Activated CD8-positive, alpha-beta memory T cell treated with anti-CD3 and anti-CD28 coated beads, Interleukin-2, amount 10 ng/mL, durations not matched to agents 7 days and 5 days (primary cell): Measurements from ENCODE around the gene CCIN. TPM values are rescaled to one million over a fixed set of nuclear protein-coding genes. Genes with fewer than 3 reads are reported as not detected.
A peak's percentile ranks its signal among the peaks of the same experiment; 100 is the strongest.

ENCODE experiments used
- ATAC-seq: fragments of 150-1000 bp; cut with Tn5 transposase; one replicate; pipeline ENCODE4 v1.10.0; 2021; ENCODE audit warnings: moderate library complexity
- CTCF ChIA-PET: fragments of 350-600 bp; sonication (Branson Sonifier 250); formaldehyde crosslinking; loops from one replicate; lab custom pipeline; 2021; ENCODE audit warnings: antibody characterized with exemption; lab: Charles Lee
- DNase-seq: peaks from one replicate; pipeline ENCODE4 v3.0.0-alpha.2; 2020
- H3K27ac Mint-ChIP-seq: one replicate; pipeline ENCODE4 v1.8.0; 2021; ENCODE audit warnings: mild to moderate bottlenecking, mixed read lengths
- H3K27me3 Mint-ChIP-seq: one replicate; pipeline ENCODE4 v1.8.0; 2021; ENCODE audit warnings: mixed read lengths
- H3K36me3 Mint-ChIP-seq: one replicate; pipeline ENCODE4 v1.8.0; 2021; ENCODE audit warnings: mild to moderate bottlenecking, mixed read lengths
- H3K4me1 Mint-ChIP-seq: one replicate; pipeline ENCODE4 v1.8.0; 2021; ENCODE audit warnings: mixed read lengths
- H3K4me3 Mint-ChIP-seq: one replicate; pipeline ENCODE4 v1.8.0; 2021; ENCODE audit warnings: mild to moderate bottlenecking, moderate library complexity, mixed read lengths
- H3K9me3 Mint-ChIP-seq: one replicate; pipeline ENCODE4 v1.8.0; 2022; ENCODE audit warnings: low read depth, mixed read lengths
- total RNA-seq, 2 experiments: library from RNA; stranded (reverse); gene quantifications; one replicate each; pipeline ENCODE4 v1.2.3, GENCODE V29; 2021

CCIN gene
- total RNA-seq, 2 experiments from 2014 or later: 0.15 TPM; not detected in 1

DNA sequence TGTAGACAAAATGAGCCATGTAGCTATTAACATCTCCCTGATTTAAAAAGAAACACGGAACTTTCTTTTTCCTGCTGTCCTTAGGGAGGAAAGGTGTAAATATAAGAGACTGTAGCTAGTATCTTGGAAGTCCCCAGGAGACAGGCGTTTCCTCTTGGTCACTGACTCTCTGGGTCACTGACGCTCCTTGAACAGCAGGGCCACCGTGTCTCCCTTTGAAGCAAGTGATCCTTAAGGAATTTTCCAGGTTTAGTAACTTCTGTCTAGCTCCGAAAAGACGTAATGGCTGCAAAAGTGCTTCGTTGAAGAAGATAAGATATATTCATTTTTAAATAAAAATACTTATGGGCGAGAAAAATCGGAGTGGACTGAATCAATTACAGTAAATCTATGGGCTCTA is 20.8 kb downstream of the CCIN start:
- peak overlapping the region; percentile 99 for H3K4me3 Mint-ChIP-seq
- peaks cover 15% of the 10 kb centered on the region for H3K36me3 Mint-ChIP-seq
- no peaks in the 10 kb centered on the region for H3K9me3 Mint-ChIP-seq
- H3K27me3 Mint-ChIP-seq: peaks cover 3% of the 10 kb centered on the region
- CTCF ChIA-PET: interaction anchor here (0.7 to 4.4 kb wide), 27 partner anchors 8 to 246 kb away, joined by 3 to 34 read pairs (median 4); partner anchors contain the start of genes CCIN and RECK
- no peak for ATAC-seq
- peaks cover 53% of the 10 kb centered on the region for H3K4me1 Mint-ChIP-seq
- DNase-seq: no peak
- no peak overlapping the region for H3K27ac Mint-ChIP-seq

DNA sequence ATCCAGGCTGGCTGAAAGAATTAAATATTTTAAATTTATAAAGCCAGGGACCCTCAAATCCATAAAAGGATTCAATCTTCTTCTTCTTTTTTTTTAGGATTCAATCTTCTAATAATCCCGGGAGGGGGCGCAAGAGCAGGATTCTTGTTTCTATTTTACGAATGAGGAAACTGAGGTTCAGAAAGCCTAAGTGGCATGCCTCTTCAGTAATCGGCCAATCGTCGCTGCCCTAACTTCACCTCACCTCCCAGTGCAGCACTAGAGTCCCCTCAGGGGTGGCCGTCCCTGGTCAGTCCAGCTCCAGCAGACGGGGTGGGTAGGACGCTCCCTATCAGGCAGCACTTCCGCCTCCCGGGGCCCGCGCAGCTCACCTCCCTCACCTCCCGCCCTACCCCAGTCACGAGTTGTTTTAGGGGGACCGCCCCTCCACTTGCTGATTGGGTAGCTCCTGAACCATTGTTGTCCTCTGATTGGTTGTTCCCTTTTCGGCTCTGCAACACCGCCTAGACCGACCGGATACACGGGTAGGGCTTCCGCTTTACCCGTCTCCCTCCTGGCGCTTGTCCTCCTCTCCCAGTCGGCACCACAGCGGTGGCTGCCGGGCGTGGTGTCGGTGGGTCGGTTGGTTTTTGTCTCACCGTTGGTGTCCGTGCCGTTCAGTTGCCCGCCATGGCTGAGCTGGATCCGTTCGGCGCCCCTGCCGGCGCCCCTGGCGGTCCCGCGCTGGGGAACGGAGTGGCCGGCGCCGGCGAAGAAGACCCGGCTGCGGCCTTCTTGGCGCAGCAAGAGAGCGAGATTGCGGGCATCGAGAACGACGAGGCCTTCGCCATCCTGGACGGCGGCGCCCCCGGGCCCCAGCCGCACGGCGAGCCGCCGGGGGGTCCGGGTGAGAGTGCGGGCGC is 21.5 kb downstream of the CCIN start, which contains the start of gene CLTA:
CLTA (plus strand) TSS at position 534 of the 902 bp plus-strand sequence; CDS start at position 670, 136 bp downstream.
- peak; percentile 98 for ATAC-seq
- Mint-ChIP-seq H3K27ac (peak within 1 kb of the TSS; percentile 93), H3K4me3 (peak within 1 kb of the TSS; percentile 99), H3K27me3 (peaks cover 3% of the 10 kb centered on the region), H3K36me3 (peaks cover 20% of the 10 kb centered on the region), H3K4me1 (peaks cover 59% of the 10 kb centered on the region), H3K9me3 (no peaks in the 10 kb centered on the region)
- CTCF ChIA-PET: interaction anchor here (0.7 to 4.4 kb wide), 26 partner anchors 9 to 247 kb away, joined by 3 to 34 read pairs (median 4); partner anchors contain the start of genes CCIN, GNE and RECK
- DNase-seq: peak; percentile 98

DNA sequence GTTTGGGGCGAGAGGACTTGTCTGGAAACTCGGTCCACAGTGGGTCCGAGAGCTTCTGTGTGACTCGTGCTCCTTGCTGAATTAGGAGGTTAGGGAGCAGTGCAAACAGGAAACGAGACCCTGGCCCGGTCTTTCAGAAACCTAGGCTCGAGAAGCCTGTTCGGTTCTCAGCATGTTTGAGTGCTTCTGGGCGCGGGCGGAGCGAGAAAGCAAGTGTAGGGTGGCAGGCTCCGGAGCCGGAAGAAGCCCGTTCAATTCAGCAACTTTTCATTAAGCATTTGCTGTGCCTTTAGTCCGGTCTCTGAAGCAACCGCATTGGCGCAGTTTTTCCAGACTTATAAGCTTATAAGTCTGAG is 22.1 kb downstream of the CCIN start:
- Mint-ChIP-seq H3K4me3 (peak overlapping the region; percentile 99), H3K27ac (peak overlapping the region; percentile 93), H3K4me1 (peaks cover 58% of the 10 kb centered on the region), H3K9me3 (no peaks in the 10 kb centered on the region), H3K27me3 (peaks cover 3% of the 10 kb centered on the region), H3K36me3 (peaks cover 20% of the 10 kb centered on the region)
- DNase-seq (peak; percentile 69), ATAC-seq (peak; percentile 24)
- CTCF ChIA-PET: interaction anchor here (0.7 to 4.4 kb wide), 21 partner anchors 10 to 247 kb away, joined by 3 to 34 read pairs (median 4); partner anchors contain the start of genes GNE and RECK

DNA sequence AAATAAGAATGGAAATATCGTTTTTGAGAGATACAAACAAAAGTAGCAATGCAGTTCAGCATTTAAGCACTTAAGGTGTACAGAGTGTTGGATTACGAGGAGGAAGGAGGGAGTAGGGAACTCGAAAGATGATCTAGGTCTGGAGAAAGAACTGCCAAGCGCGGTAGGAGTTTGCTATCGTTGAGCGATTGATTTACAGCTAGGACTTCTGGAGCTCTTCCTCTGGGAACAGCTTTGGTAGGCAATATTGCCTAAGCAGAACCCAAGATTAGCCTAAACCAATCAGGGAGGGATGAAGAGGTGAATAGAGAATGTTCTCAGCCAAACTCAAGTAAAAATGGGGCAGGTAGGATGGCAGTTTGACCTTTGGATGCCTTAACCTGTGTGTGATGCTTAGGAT is 22.5 kb downstream of the CCIN start:
- peaks cover 61% of the 10 kb centered on the region for H3K4me1 Mint-ChIP-seq

DNA sequence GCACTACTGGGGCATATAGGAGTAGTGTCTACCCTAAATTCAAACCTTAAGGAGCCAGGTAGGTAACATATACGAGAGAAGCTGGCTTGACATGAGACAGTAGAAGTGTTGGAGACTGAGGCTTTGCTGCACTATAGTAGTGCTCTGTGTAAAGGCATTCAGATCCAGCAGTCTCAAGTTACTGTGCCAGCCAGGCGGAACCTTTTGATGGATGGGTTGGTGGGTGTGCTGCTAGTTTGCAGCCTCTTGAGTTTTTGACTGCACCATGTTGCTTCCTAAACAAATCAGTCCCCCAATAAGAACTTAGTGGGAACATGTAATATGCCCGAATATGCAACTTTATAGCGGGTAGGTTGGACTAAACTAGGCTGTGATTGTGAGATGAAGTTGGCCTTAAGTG is 23.0 kb downstream of the CCIN start:
- no peaks in the 10 kb centered on the region for H3K9me3 Mint-ChIP-seq
- peaks cover 59% of the 10 kb centered on the region for H3K4me1 Mint-ChIP-seq
- CTCF ChIA-PET: interaction anchor here (1.0 to 4.4 kb wide), 4 partner anchors 10 to 89 kb away, joined by 3 to 20 read pairs (median 10); no protein-coding TSS in a partner anchor
- peaks cover 22% of the 10 kb centered on the region for H3K36me3 Mint-ChIP-seq
- ATAC-seq (no peak), DNase-seq (no peak)
- H3K4me3 Mint-ChIP-seq: peak overlapping the region; percentile 99
- peaks cover 3% of the 10 kb centered on the region for H3K27me3 Mint-ChIP-seq
- no peak overlapping the region for H3K27ac Mint-ChIP-seq

More for the DNA sequence above, 22.5 kb downstream of the CCIN start:
- DNase-seq (no peak), ATAC-seq (no peak)
- Mint-ChIP-seq H3K4me3 (peak overlapping the region; percentile 99), H3K27ac (peak overlapping the region; percentile 93), H3K36me3 (peaks cover 22% of the 10 kb centered on the region), H3K27me3 (peaks cover 3% of the 10 kb centered on the region), H3K9me3 (no peaks in the 10 kb centered on the region)
- CTCF ChIA-PET: interaction anchor here (1.0 to 4.4 kb wide), 8 partner anchors 10 to 183 kb away, joined by 3 to 20 read pairs (median 4); no protein-coding TSS in a partner anchor

DNA sequence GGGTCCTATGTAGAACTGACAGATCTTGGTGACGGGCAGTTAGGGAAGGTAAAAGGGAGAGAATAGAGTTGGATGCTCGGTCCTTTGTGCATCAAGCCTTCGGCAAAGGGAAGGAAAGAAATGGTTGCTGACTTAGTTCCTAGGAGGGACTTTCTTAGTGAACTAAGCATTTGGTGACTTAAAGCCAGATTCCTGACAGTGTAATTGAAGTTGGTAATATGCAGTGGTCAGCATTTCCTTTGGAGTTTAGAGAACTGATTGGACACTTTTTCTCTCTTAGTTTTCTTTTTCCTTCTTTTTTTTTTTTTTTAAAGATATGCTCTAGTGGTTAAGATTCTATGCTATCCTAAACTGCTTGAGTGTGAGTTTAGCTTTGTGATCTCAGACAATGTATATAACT is 23.8 kb downstream of the CCIN start:
- peaks cover 26% of the 10 kb centered on the region for H3K36me3 Mint-ChIP-seq
- DNase-seq (no peak), ATAC-seq (no peak)
- CTCF ChIA-PET: interaction anchor here (0.9 to 4.4 kb wide), 5 partner anchors 9 to 90 kb away, joined by 3 to 20 read pairs (median 5); no protein-coding TSS in a partner anchor
- H3K9me3 Mint-ChIP-seq: no peaks in the 10 kb centered on the region
- no peak overlapping the region for H3K27ac Mint-ChIP-seq
- peak overlapping the region; percentile 99 for H3K4me3 Mint-ChIP-seq
- H3K27me3 Mint-ChIP-seq: peaks cover 3% of the 10 kb centered on the region
- peaks cover 55% of the 10 kb centered on the region for H3K4me1 Mint-ChIP-seq

DNA sequence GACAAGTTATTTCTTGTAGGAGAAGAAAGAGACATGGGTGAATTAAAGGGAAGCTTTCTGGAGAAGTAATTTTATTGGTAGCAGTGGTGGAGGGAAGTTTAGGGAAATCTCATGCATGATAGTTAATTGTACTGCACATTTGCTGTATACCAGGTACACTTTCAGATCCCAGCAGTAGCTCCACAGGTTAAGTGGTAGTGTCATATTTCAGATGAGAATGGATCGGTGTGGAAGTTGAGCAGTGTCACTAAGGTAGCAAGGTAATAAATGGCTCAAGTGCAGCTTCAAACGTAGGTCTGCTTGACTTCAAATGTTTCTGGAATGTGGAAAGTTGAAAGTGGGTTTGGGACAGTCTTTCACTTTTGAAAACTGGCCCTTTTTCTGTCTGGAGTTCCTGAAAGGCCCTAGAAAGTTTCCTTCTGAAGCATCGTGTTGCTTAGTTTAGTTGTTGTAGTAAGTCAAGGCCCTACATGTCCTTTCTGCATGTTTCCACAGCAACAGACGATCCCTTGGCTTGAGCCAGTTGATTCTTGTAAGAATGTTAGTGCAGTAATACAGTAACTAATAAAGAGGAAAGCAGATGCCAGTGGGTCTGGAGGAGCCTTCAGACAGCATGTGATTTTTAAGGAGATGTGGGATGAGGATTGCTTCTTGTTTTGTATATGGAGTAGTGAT is 25.3 kb downstream of the CCIN start:
- DNase-seq (no peak), ATAC-seq (no peak)
- CTCF ChIA-PET: interaction anchor here (1.2 to 2.0 kb wide), 4 partner anchors 10 to 134 kb away, joined by 3 to 6 read pairs (median 4); no protein-coding TSS in a partner anchor
- Mint-ChIP-seq H3K27ac (peak overlapping the region; percentile 44), H3K36me3 (peaks cover 30% of the 10 kb centered on the region), H3K27me3 (no peaks in the 10 kb centered on the region), H3K9me3 (no peaks in the 10 kb centered on the region), H3K4me3 (no peak overlapping the region), H3K4me1 (peaks cover 52% of the 10 kb centered on the region)

DNA sequence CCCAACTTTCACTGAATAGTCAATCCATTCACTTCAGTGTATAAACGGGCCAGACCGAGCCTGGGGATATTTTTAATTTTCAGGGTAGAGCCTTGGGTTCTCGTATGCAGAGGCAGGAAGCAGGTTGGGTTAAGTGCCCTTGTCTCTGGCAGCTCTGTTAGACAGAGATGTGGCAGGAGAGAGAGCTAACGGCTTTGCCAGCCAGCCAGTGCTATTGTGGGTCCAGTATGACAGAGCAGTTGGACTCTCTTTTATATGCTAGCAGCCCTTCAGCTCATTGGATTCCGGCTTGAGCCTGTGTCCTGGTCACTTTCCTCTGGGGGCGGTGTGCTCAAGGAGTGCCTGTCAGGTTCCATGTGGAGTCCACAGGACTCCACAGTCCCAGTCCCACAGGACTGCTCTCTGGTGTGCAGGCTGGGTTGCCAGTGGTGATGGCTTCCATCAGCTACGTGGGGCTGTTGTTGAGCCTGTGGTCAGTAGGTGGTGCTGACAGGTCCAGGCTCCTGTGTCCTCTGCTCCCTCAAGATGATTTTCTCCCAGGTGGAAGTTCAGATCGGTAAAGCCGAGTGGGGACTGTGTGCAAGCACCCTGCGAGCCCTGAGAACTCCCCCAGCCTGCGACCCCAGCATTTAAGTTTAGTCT is 35.8 kb downstream of the CCIN start:
- no peak for ATAC-seq
- no peak for DNase-seq
- H3K27ac Mint-ChIP-seq: peak overlapping the region; percentile 35
- peaks cover 77% of the 10 kb centered on the region for H3K36me3 Mint-ChIP-seq
- H3K27me3 Mint-ChIP-seq: no peaks in the 10 kb centered on the region
- no peaks in the 10 kb centered on the region for H3K9me3 Mint-ChIP-seq
- CTCF ChIA-PET: interaction anchor here (1.3 to 2.1 kb wide), 4 partner anchors 8 to 102 kb away, joined by 3 to 7 read pairs (median 5); partner anchors contain the start of gene CLTA
- H3K4me3 Mint-ChIP-seq: no peak overlapping the region
- H3K4me1 Mint-ChIP-seq: peaks cover 53% of the 10 kb centered on the region

DNA sequence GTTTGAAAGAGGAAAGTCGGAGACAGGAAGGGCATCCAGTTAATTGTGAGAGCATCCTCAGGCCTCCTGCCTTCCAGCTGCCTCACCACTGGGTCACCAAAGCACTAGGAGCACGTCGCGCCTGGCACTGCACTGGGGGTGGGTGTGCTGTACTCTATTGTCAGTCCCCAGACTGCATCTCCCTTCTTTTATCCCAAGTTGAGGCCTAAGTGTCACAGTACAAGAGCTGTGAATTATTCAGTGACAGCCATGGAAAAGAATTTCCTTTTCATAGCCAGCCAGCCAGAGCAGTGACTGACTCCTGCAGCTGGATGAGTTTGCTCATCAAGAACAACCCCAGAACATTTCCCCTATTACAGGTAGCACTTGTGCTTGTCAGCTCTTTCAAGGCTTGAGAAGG is 37.8 kb downstream of the CCIN start:
- peaks cover 57% of the 10 kb centered on the region for H3K4me1 Mint-ChIP-seq
- DNase-seq: no peak
- no peaks in the 10 kb centered on the region for H3K27me3 Mint-ChIP-seq
- H3K27ac Mint-ChIP-seq: peak overlapping the region; percentile 74
- CTCF ChIA-PET: interaction anchor here (0.6 to 0.9 kb wide), 3 partner anchors 13 to 104 kb away, joined by 3 read pairs; no protein-coding TSS in a partner anchor
- H3K4me3 Mint-ChIP-seq: no peak overlapping the region
- ATAC-seq: no peak
- no peaks in the 10 kb centered on the region for H3K9me3 Mint-ChIP-seq
- peaks cover 77% of the 10 kb centered on the region for H3K36me3 Mint-ChIP-seq

DNA sequence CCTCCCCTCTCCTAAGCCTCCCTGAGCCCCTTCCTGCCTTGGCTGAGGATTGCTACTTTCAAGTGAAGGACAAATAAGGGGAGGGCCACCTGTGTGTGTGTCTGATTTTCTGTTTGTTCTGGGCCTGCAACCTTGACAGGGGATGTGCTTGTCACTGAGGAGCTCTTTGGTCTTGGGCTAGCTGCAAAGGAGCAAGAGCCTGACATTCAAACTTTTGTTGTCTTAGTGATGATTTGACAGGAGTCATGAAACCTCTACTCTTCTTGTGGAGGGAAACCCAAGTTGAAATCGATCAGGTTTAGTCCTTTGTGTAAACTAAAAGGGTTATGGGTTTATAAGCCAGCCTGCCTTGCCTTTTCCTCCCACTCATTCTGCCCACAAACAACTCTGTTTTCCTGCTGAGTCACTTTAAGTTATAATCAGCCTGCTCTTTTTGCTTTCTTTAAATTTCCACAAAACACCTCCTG is 38.4 kb downstream of the CCIN start:
- Mint-ChIP-seq H3K27ac (peak overlapping the region; percentile 74), H3K4me3 (no peak overlapping the region), H3K27me3 (no peaks in the 10 kb centered on the region), H3K9me3 (no peaks in the 10 kb centered on the region), H3K36me3 (peaks cover 74% of the 10 kb centered on the region), H3K4me1 (peaks cover 58% of the 10 kb centered on the region)
- CTCF ChIA-PET: interaction anchor here (0.6 to 0.9 kb wide), 5 partner anchors 14 to 104 kb away, joined by 3 read pairs; no protein-coding TSS in a partner anchor
- peak; percentile 50 for ATAC-seq
- no peak for DNase-seq

DNA sequence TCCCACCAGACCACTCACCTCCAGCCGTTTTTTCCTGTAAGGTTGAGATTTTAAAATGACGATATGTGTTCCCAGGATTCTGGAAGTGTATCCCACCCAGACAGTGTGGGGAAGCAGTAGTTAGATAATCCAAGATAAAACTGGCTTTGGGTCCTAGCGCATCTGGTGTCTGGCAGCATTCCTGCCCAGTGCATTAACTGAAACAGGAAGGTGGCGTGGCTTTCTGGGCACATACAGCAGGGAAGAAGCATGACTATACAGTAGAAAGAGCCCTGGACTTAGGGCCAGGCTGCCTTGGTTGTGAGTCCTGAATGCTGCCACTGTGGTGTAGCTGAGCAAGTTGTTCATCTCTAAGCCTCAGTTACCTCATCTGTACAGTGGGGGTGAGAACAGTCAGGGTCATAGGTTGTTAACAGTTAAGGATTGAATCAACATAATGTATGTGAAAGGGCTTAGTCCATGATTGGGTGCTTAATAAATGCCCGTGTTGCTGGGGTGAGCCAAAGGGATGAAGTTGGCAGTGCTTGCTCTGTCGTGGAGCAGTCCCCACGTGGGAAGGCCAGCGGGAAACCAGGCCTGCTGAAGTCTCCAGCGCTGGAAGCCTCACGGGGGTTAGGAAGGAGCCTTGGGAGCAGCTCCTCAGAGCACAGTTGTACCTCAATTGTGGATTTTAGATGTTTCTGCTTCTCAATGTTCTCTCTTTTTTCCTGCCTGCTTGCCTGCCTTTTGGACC is 39.5 kb downstream of the CCIN start:
- Mint-ChIP-seq H3K27me3 (no peaks in the 10 kb centered on the region), H3K4me3 (no peak overlapping the region), H3K4me1 (peaks cover 68% of the 10 kb centered on the region), H3K27ac (peak overlapping the region; percentile 74), H3K36me3 (peaks cover 73% of the 10 kb centered on the region), H3K9me3 (no peaks in the 10 kb centered on the region)
- CTCF ChIA-PET: no interaction called here
- ATAC-seq (no peak), DNase-seq (no peak)

DNA sequence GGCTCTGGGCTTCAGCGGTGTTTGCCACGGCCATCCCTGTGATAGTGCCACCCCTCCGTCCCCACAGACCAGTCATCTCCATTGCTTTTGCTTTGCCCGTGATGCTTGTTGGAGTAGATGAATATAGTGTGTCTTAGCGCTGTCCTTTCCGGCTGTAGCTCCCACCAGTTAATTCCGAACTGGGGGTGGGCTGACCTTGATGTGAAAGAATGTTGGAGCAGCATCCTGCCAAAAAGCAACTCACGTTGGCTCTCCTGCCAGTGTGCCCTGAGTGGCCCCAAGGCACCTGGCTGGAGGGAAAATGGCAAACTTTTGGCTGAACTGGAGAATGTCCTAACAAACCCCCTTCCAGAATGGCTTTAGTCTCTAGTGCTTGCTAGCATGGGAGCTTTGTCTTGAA is 41.5 kb downstream of the CCIN start:
- CTCF ChIA-PET: interaction anchor here (1.6 kb wide), 1 partner anchor 37 kb away, joined by 4 read pairs; no protein-coding TSS in a partner anchor
- Mint-ChIP-seq H3K27me3 (no peaks in the 10 kb centered on the region), H3K27ac (peak overlapping the region; percentile 3), H3K36me3 (peaks cover 68% of the 10 kb centered on the region), H3K4me1 (peaks cover 65% of the 10 kb centered on the region), H3K4me3 (no peak overlapping the region), H3K9me3 (no peaks in the 10 kb centered on the region)
- ATAC-seq (no peak), DNase-seq (no peak)
